HCT116 (cell line): Measurements from ENCODE around the gene TMEM154. TPM values are rescaled to one million over a fixed set of nuclear protein-coding genes. Genes with fewer than 3 reads are reported as not detected.
A peak's percentile ranks its signal among the peaks of the same experiment; 100 is the strongest.

Experiments
- ATAC-seq: fragments of 200-7000 bp; cut with Tn5 transposase; 2 replicates; pipeline ENCODE4 v1.9.1; 2020; ENCODE audit warnings: mild to moderate bottlenecking, moderate library complexity
- BruUV-seq: library from RNA; stranded (reverse); fragments of 400-500 nt; replicated peaks from 2 replicates; lab custom pipeline; 2021; lab: Mats Ljungman, UMichigan
- CTCF ChIA-PET: fragments of 300-600 bp; sonication (Branson Sonifier 250); formaldehyde crosslinking; loops from one replicate; lab custom pipeline; 2021; ENCODE audit warnings: antibody characterized with exemption; lab: Charles Lee
- POLR2A ChIA-PET: fragments of 300-600, 350-600 bp; sonication (Branson Sonifier 250); formaldehyde crosslinking; loops from one replicate; lab custom pipeline; 2021; ENCODE audit warnings: antibody characterized with exemption; lab: Charles Lee
- RAD21 ChIA-PET, 2 experiments: fragments of 300-600 bp; sonication (Branson Sonifier 250); formaldehyde crosslinking; loops; one replicate each; lab custom pipeline; 2023; ENCODE audit warnings: low total read pairs in 2 of 2; ENCODE audit not compliant: uncharacterized antibody in 2 of 2, unreplicated experiment in 2 of 2, low non-redundant PET in 1 of 2; lab: Charles Lee
- DNase-seq: peaks from one replicate; pipeline ENCODE4 v3.0.0-alpha.2; 2010; ENCODE audit warnings: low read depth, low spot score
- H2AFZ ChIP-seq: fragments of 200-600 bp; shearing (Covaris generic), sonication (generic); 2 replicates; pipeline ENCODE4 v1.6.1; 2017; ENCODE audit warnings: low read depth, mixed run types, mixed read lengths, antibody characterized with exemption, low read length; ENCODE audit not compliant: poor library complexity, severe bottlenecking
- H3K27ac ChIP-seq: 2 replicates; pipeline ENCODE4 v1.5.1; 2012; ENCODE audit warnings: low read depth, low read length
- H3K27me3 ChIP-seq: fragments of 200-600 bp; sonication (generic); 2 replicates; pipeline ENCODE4 v1.6.1; 2016; ENCODE audit warnings: mixed run types, low read length, mixed read lengths; ENCODE audit not compliant: insufficient read depth
- H3K36me3 ChIP-seq, 2 experiments: fragments of 200-500 bp in 1 of 2; fragments of 200-600 bp in 1 of 2; sonication (Bioruptor generic) in 1 of 2; sonication (generic) in 1 of 2; 2 replicates each; pipeline versions ENCODE4 v1.5.1 to v1.6.1; 2014 to 2016; ENCODE audit warnings: low read length in 2 of 2, inconsistent platforms in 1 of 2, mixed read lengths in 1 of 2, mixed run types in 1 of 2; ENCODE audit not compliant: insufficient read depth in 2 of 2, control insufficient read depth in 1 of 2
- H3K4me1 ChIP-seq, 2 experiments: fragments of 200-600 bp in 1 of 2; sonication (generic) in 1 of 2; 2 replicates each; pipeline versions ENCODE4 v1.5.1 to v1.6.1; 2012 to 2017; ENCODE audit warnings: low read length in 2 of 2, inconsistent platforms in 1 of 2, mild to moderate bottlenecking in 1 of 2, mixed read lengths in 1 of 2, mixed run types in 1 of 2, moderate library complexity in 1 of 2; ENCODE audit not compliant: insufficient read depth in 2 of 2, control insufficient read depth in 1 of 2
- H3K4me2 ChIP-seq: fragments of 200-600 bp; sonication (generic); 2 replicates; pipeline ENCODE4 v1.6.1; 2017; ENCODE audit warnings: mixed run types, low read length, mixed read lengths
- H3K4me3 ChIP-seq, 2 experiments: fragments of 200-600 bp in 1 of 2; sonication (generic) in 1 of 2; replicated peaks in 1 of 2; 2 replicates each; pipeline ENCODE4 v1.5.1; 2011 to 2016; ENCODE audit warnings: low read length in 2 of 2, control low read depth in 1 of 2, low read depth in 1 of 2, mild to moderate bottlenecking in 1 of 2, mixed read lengths in 1 of 2, mixed run types in 1 of 2
- H3K79me2 ChIP-seq: fragments of 200-600 bp; sonication (generic); 2 replicates; pipeline ENCODE4 v1.6.1; 2017; ENCODE audit warnings: mild to moderate bottlenecking, mixed run types, low read length, moderate library complexity, mixed read lengths; ENCODE audit not compliant: insufficient read depth
- H3K9ac ChIP-seq: fragments of 200-600 bp; sonication (generic); 2 replicates; pipeline ENCODE4 v1.6.1; 2016; ENCODE audit warnings: low read length, mixed read lengths
- H3K9me2 ChIP-seq: fragments of 200-600 bp; sonication (generic), shearing (Covaris generic); 2 replicates; pipeline ENCODE4 v1.6.1; 2017; ENCODE audit warnings: mixed run types, mild to moderate bottlenecking, moderate library complexity; ENCODE audit not compliant: insufficient read depth
- H3K9me3 ChIP-seq, 2 experiments: fragments of 200-500 bp in 1 of 2; fragments of 200-600 bp in 1 of 2; sonication (Bioruptor generic) in 1 of 2; sonication (generic) in 1 of 2; 2 replicates each; pipeline ENCODE4 v1.6.1; 2014 to 2017; ENCODE audit warnings: low read length in 2 of 2, mixed read lengths in 2 of 2, inconsistent platforms in 1 of 2, low read depth in 1 of 2, mild to moderate bottlenecking in 1 of 2, mixed run types in 1 of 2, moderate library complexity in 1 of 2; ENCODE audit not compliant: control insufficient read depth in 1 of 2, insufficient read depth in 1 of 2
- H4K20me1 ChIP-seq: fragments of 200-600 bp; sonication (generic), shearing (Covaris generic); 2 replicates; pipeline ENCODE4 v1.6.1; 2017; ENCODE audit warnings: mixed run types, mild to moderate bottlenecking, moderate library complexity; ENCODE audit not compliant: insufficient read depth
- CBX3 ChIP-seq: IDR thresholded peaks from 2 replicates; pipeline ENCODE4 v1.6.1; 2012; ENCODE audit warnings: low read depth
- CEBPB ChIP-seq: IDR thresholded peaks from 2 replicates; pipeline ENCODE4 v1.6.1; 2012; ENCODE audit warnings: low read depth
- ELF1 ChIP-seq: IDR thresholded peaks from 2 replicates; pipeline ENCODE4 v1.6.1; 2012; ENCODE audit warnings: low read depth, borderline replicate concordance
- EZH2 ChIP-seq: fragments of 200-600 bp; sonication (generic); IDR thresholded peaks from 2 replicates; pipeline ENCODE4 v1.6.1; 2017; ENCODE audit warnings: antibody characterized with exemption, mixed run types
- JUND ChIP-seq: IDR thresholded peaks from 2 replicates; pipeline ENCODE4 v1.6.1; 2012
- POLR2A ChIP-seq: IDR thresholded peaks from 2 replicates; pipeline ENCODE4 v1.7.0; 2011; ENCODE audit warnings: borderline replicate concordance; ENCODE audit not compliant: insufficient read depth, insufficient read length; ENCODE audit errors: extremely low read depth
- POLR2AphosphoS5 ChIP-seq: IDR thresholded peaks from 2 replicates; pipeline ENCODE4 v1.6.1; 2011; ENCODE audit warnings: mild to moderate bottlenecking, low read depth, low read length, moderate library complexity
- RAD21 ChIP-seq: IDR thresholded peaks from 2 replicates; pipeline ENCODE4 v1.6.1; 2012; ENCODE audit warnings: low read depth, mild to moderate bottlenecking
- SIN3A ChIP-seq: IDR thresholded peaks from 2 replicates; pipeline ENCODE4 v1.6.1; 2012; ENCODE audit warnings: low read depth
- SRF ChIP-seq: IDR thresholded peaks from 2 replicates; pipeline ENCODE4 v1.6.1; 2012; ENCODE audit warnings: low read depth
- TCF7L2 ChIP-seq: IDR thresholded peaks from 2 replicates; pipeline ENCODE4 v1.7.0; 2011; ENCODE audit warnings: borderline replicate concordance, inconsistent platforms; ENCODE audit not compliant: insufficient read depth, insufficient read length; ENCODE audit errors: extremely low read depth
- YY1 ChIP-seq: IDR thresholded peaks from 2 replicates; pipeline ENCODE4 v1.6.1; 2011; ENCODE audit warnings: low read length, low read depth, moderate library complexity, mild to moderate bottlenecking; ENCODE audit not compliant: insufficient replicate concordance; ENCODE audit errors: extremely low read depth
- ZNF274 ChIP-seq: fragments of 200-500 bp; sonication (Bioruptor generic); IDR thresholded peaks from 2 replicates; pipeline ENCODE4 v1.6.1; 2014; ENCODE audit warnings: mild to moderate bottlenecking, low read depth, low read length, inconsistent platforms
- intact Hi-C: fragments of 100-400 bp; cut with micrococcal nuclease; formaldehyde crosslinking; loops from 2 replicates; pipeline ENCODE4 v1.10.0; 2022
- total RNA-seq: library from RNA; stranded (reverse); gene quantifications from one replicate; pipeline ENCODE4 v1.2.1, GENCODE V29; 2021; ENCODE audit not compliant: unreplicated experiment
- TF ChIP-seq, protein P1 (sequence below): IDR thresholded peaks from 2 replicates; pipeline ENCODE4 v1.6.1; 2012
- TF ChIP-seq, protein P2 (sequence below): IDR thresholded peaks from 2 replicates; pipeline ENCODE4 v1.6.1; 2012
- TF ChIP-seq, protein P3 (sequence below): IDR thresholded peaks from 2 replicates; pipeline ENCODE4 v1.6.1; 2012; ENCODE audit warnings: low read depth

TMEM154 gene
- total RNA-seq, 1 experiment from 2014 or later = 2.4 TPM

DNA sequence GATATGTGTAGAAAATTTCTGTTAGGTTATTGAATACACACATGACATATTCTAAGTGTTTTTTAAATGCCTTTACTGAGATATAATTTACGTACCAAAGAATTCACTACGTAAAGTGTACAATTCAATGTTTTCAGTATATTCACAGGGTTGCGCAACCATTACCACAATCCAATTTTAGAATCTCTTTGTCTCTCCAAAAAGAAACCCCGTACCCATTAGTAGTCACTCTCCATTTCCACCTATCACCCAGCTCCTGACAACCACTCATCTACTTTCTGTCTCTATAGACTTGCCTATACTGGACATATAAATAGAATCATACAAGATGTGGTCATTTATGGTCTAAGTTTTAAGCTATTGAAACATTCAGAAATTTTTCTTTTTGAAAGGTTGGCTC, 90.9 kb downstream of the TMEM154 start:
- POLR2A ChIA-PET = no interaction called here
- Histone ChIP-seq H3K4me2 (no peak overlapping the region), H2AFZ (no peak overlapping the region), H3K36me3 (no peaks in the 10 kb centered on the region), H3K9me3 (no peaks in the 10 kb centered on the region), H3K27ac (no peak overlapping the region), H3K9ac (no peak overlapping the region), H3K9me2 (no peaks in the 10 kb centered on the region), H4K20me1 (no peaks in the 10 kb centered on the region), H3K79me2 (no peaks in the 10 kb centered on the region), H3K4me3 (no peak overlapping the region), H3K27me3 (no peaks in the 10 kb centered on the region), H3K4me1 (no peaks in the 10 kb centered on the region)
- no TSS peak for BruUV-seq
- CTCF ChIA-PET = no interaction called here
- DNase-seq (no peak), ATAC-seq (no peak)
- RAD21 ChIA-PET = no interaction called here
- intact Hi-C loops = no loop called here
- 0 out of 2 replicates have a peak, but pooled peaks have one; percentile 28 for TF ChIP-seq CEBPB
- no peak for TF ChIP-seq ELF1
- TF ChIP-seq JUND = no peak
- TF ChIP-seq SRF = no peak
- TF ChIP-seq CBX3 = no peak

DNA sequence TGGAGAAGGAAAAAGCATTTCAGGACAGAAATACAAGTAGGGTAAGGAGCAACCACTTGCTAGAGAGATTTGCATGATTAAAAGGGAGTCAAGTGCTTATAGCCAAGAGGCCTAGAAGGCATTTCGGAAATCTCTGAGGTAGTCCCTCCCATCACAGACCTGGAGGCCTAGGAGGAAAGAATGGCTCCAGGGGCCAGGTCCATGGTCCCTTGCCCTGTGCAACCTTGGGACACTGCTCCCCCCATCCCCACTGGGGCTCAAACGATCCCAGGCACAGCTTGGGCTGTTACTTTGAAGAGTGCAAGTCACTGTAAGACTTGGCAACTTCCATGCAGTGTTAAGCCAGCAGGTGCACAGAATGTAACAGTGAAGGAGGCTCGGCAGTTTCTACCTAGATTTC, 92.7 kb downstream of the TMEM154 start:
- Histone ChIP-seq H3K4me3 (no peak overlapping the region), H3K9me2 (no peaks in the 10 kb centered on the region), H3K4me1 (no peaks in the 10 kb centered on the region), H3K9ac (no peak overlapping the region), H3K27ac (no peak overlapping the region), H3K27me3 (no peaks in the 10 kb centered on the region), H3K79me2 (no peaks in the 10 kb centered on the region), H3K36me3 (no peaks in the 10 kb centered on the region), H3K9me3 (no peaks in the 10 kb centered on the region), H3K4me2 (no peak overlapping the region), H2AFZ (no peak overlapping the region), H4K20me1 (no peaks in the 10 kb centered on the region)
- ChIA-PET RAD21 (no interaction called here), POLR2A (no interaction called here), CTCF (no interaction called here)
- no peak for DNase-seq
- intact Hi-C loops = no loop called here
- no peak for ATAC-seq
- no TSS peak for BruUV-seq
- TF ChIP-seq CEBPB (no peak), YY1 (no peak), EZH2 (no peak), ELF1 (no peak), JUND (no peak), RAD21 (no peak), POLR2AphosphoS5 (no peak), ZNF274 (no peak), POLR2A (no peak), CBX3 (no peak), SIN3A (no peak), TCF7L2 (no peak)
- TF ChIP-seq, protein P1, sequence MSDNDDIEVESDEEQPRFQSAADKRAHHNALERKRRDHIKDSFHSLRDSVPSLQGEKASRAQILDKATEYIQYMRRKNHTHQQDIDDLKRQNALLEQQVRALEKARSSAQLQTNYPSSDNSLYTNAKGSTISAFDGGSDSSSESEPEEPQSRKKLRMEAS = no peak
- TF ChIP-seq, protein P2, sequence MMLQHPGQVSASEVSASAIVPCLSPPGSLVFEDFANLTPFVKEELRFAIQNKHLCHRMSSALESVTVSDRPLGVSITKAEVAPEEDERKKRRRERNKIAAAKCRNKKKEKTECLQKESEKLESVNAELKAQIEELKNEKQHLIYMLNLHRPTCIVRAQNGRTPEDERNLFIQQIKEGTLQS = no peak
- TF ChIP-seq, protein P3, sequence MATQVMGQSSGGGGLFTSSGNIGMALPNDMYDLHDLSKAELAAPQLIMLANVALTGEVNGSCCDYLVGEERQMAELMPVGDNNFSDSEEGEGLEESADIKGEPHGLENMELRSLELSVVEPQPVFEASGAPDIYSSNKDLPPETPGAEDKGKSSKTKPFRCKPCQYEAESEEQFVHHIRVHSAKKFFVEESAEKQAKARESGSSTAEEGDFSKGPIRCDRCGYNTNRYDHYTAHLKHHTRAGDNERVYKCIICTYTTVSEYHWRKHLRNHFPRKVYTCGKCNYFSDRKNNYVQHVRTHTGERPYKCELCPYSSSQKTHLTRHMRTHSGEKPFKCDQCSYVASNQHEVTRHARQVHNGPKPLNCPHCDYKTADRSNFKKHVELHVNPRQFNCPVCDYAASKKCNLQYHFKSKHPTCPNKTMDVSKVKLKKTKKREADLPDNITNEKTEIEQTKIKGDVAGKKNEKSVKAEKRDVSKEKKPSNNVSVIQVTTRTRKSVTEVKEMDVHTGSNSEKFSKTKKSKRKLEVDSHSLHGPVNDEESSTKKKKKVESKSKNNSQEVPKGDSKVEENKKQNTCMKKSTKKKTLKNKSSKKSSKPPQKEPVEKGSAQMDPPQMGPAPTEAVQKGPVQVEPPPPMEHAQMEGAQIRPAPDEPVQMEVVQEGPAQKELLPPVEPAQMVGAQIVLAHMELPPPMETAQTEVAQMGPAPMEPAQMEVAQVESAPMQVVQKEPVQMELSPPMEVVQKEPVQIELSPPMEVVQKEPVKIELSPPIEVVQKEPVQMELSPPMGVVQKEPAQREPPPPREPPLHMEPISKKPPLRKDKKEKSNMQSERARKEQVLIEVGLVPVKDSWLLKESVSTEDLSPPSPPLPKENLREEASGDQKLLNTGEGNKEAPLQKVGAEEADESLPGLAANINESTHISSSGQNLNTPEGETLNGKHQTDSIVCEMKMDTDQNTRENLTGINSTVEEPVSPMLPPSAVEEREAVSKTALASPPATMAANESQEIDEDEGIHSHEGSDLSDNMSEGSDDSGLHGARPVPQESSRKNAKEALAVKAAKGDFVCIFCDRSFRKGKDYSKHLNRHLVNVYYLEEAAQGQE = no peak
